Mesenchymal stem cell (in vitro differentiated cells and primary cell): ENCODE data around the gene NEUROG2.
A peak's percentile ranks its signal among the peaks of the same experiment; 100 is the strongest.

Experiments
- DNase-seq: peaks from one replicate; pipeline ENCODE4 v3.0.0-alpha.2; 2013
- H2AFZ ChIP-seq: one replicate; pipeline ENCODE4 v1.6.1; 2013; ENCODE audit warnings: low read depth, mild to moderate bottlenecking, control low read depth, inconsistent platforms, low read length, moderate library complexity
- H2AK5ac ChIP-seq: 2 replicates; pipeline ENCODE4 v1.6.1; 2013; ENCODE audit warnings: low read length, moderate library complexity, mild to moderate bottlenecking, inconsistent platforms; ENCODE audit not compliant: severe bottlenecking
- H2BK120ac ChIP-seq: one replicate; pipeline ENCODE4 v1.6.1; 2013; ENCODE audit warnings: low read depth, mild to moderate bottlenecking, inconsistent platforms, low read length, moderate library complexity
- H2BK12ac ChIP-seq, 2 experiments: one replicate each; pipeline ENCODE4 v1.6.1; 2013; ENCODE audit warnings: inconsistent platforms in 2 of 2, low read length in 2 of 2, mild to moderate bottlenecking in 2 of 2, moderate library complexity in 2 of 2, control low read depth in 1 of 2
- H2BK15ac ChIP-seq: one replicate; pipeline ENCODE4 v1.6.1; 2013; ENCODE audit warnings: mild to moderate bottlenecking, low read depth, inconsistent platforms; ENCODE audit not compliant: poor library complexity, severe bottlenecking
- H2BK5ac ChIP-seq: 2 replicates; pipeline ENCODE4 v1.6.1; 2013; ENCODE audit warnings: low read depth, mild to moderate bottlenecking, low read length, control low read depth, inconsistent platforms; ENCODE audit not compliant: poor library complexity, severe bottlenecking
- H3K14ac ChIP-seq, 2 experiments: one replicate each; pipeline ENCODE4 v1.6.1; 2013; ENCODE audit warnings: inconsistent platforms in 2 of 2, low read length in 2 of 2, control low read depth in 1 of 2, mild to moderate bottlenecking in 1 of 2, moderate library complexity in 1 of 2
- H3K18ac ChIP-seq, 2 experiments: one replicate each; pipeline ENCODE4 v1.6.1; 2013; ENCODE audit warnings: inconsistent platforms in 2 of 2, low read length in 2 of 2, control low read depth in 1 of 2, low read depth in 1 of 2, mild to moderate bottlenecking in 1 of 2
- H3K23ac ChIP-seq, 2 experiments: one replicate each; pipeline ENCODE4 v1.6.1; 2013; ENCODE audit warnings: inconsistent platforms in 2 of 2, low read length in 2 of 2, mild to moderate bottlenecking in 2 of 2, moderate library complexity in 2 of 2, control low read depth in 1 of 2
- H3K27ac ChIP-seq: 2 replicates; pipeline ENCODE4 v1.5.1; 2013; ENCODE audit warnings: mild to moderate bottlenecking, moderate library complexity, low read length, control low read depth, inconsistent platforms; ENCODE audit not compliant: poor library complexity, severe bottlenecking
- H3K27me3 ChIP-seq, 2 experiments: 2 replicates each; pipeline versions ENCODE4 v1.6.1 to v1.7.0; 2013; ENCODE audit warnings: low read length in 2 of 2, mild to moderate bottlenecking in 2 of 2, moderate library complexity in 2 of 2, control low read depth in 1 of 2, inconsistent platforms in 1 of 2; ENCODE audit not compliant: control insufficient read depth in 1 of 2, insufficient read depth in 1 of 2
- H3K36me3 ChIP-seq, 2 experiments: 2 replicates each; pipeline versions ENCODE4 v1.6.1 to v1.7.0; 2013; ENCODE audit warnings: low read length in 2 of 2, control low read depth in 1 of 2, inconsistent platforms in 1 of 2, low read depth in 1 of 2, mild to moderate bottlenecking in 1 of 2; ENCODE audit not compliant: insufficient read depth in 2 of 2, control insufficient read depth in 1 of 2
- H3K4ac ChIP-seq, 2 experiments: one replicate each; pipeline ENCODE4 v1.6.1; 2013; ENCODE audit warnings: inconsistent platforms in 2 of 2, low read length in 2 of 2, mild to moderate bottlenecking in 2 of 2, moderate library complexity in 2 of 2, control low read depth in 1 of 2, low read depth in 1 of 2
- H3K4me1 ChIP-seq: 2 replicates; pipeline ENCODE4 v1.6.1; 2013; ENCODE audit warnings: low read depth, low read length, control low read depth; ENCODE audit not compliant: control insufficient read depth, insufficient read depth
- H3K4me2 ChIP-seq: 2 replicates; pipeline ENCODE4 v1.6.1; 2013; ENCODE audit warnings: low read length, mild to moderate bottlenecking, inconsistent platforms; ENCODE audit not compliant: poor library complexity, severe bottlenecking
- H3K4me3 ChIP-seq, 2 experiments: 2 replicates each; pipeline versions ENCODE4 v1.5.1 to v1.7.0; 2013; ENCODE audit warnings: low read length in 2 of 2, mild to moderate bottlenecking in 2 of 2, control low read depth in 1 of 2, low read depth in 1 of 2; ENCODE audit not compliant: insufficient read depth in 1 of 2
- H3K79me1 ChIP-seq: replicated peaks from 2 replicates; pipeline ENCODE4 v1.6.1; 2013; ENCODE audit warnings: mild to moderate bottlenecking, control low read depth, low read length, inconsistent platforms; ENCODE audit not compliant: poor library complexity, severe bottlenecking
- H3K9ac ChIP-seq: 2 replicates; pipeline ENCODE4 v1.7.0; 2013; ENCODE audit warnings: mild to moderate bottlenecking, low read length, moderate library complexity
- H3K9me3 ChIP-seq: 2 replicates; pipeline ENCODE4 v1.7.0; 2013; ENCODE audit warnings: mild to moderate bottlenecking, low read length; ENCODE audit not compliant: control insufficient read depth
- H4K8ac ChIP-seq: one replicate; pipeline ENCODE4 v1.6.1; 2013; ENCODE audit warnings: inconsistent platforms, mild to moderate bottlenecking, low read length, moderate library complexity
- H4K91ac ChIP-seq: one replicate; pipeline ENCODE4 v1.6.1; 2013; ENCODE audit warnings: mild to moderate bottlenecking, low read length, inconsistent platforms
- WGBS: methylation state at CpG from one replicate; pipeline ENCODE4 v1.1.7; 2013; ENCODE audit warnings: mixed read lengths; 5-methylcytosine and 5-hydroxymethylcytosine counted together

NEUROG2 gene

DNA sequence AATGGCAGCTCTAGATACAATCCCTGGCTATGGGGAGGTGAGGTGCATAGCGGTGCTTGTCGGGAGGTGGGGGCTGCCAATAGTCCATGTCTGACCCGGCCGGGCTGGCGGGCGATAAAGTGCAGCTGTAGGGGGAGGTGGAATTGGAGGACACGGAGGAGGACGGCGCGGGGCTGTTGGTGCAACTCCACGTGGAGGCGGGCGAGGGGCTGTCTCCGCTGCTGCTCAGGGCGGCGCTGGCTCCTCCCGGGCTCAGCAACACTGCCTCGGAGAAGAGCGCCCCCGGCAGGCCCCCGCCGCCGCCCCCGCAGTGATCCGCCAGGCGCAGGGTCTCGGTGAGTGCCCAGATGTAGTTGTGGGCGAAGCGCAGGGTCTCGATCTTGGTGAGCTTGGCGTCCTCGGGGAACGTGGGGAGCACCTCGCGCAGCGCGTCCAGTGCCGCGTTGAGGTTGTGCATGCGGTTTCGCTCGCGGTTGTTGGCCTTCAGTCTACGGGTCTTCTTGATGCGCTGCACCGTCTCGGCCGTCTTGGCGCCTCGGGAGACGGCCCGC is 1.3 kb downstream of the NEUROG2 start:
- Histone ChIP-seq H3K9me3 (peaks cover 6% of the 10 kb centered on the region), H3K23ac (peak overlapping the region in 1 of 2 experiments; percentile 6), H3K27ac (no peak overlapping the region), H3K36me3 (no peaks in the 10 kb centered on the region), H3K27me3 (peaks cover 87 to 93% of the 10 kb centered on the region in 2 experiments), H2BK12ac (no peak overlapping the region), H3K4ac (no peak overlapping the region), H3K4me1 (peaks cover 40% of the 10 kb centered on the region), H2AFZ (peak overlapping the region; percentile 63), H3K4me2 (peak overlapping the region; percentile 100), H2BK5ac (no peak overlapping the region), H3K18ac (no peak overlapping the region), H3K79me1 (no peaks in the 10 kb centered on the region), H3K14ac (peak overlapping the region in 1 of 2 experiments; percentile 75), H2BK120ac (no peak overlapping the region), H3K9ac (no peak overlapping the region), H2AK5ac (no peak overlapping the region), H4K91ac (no peak overlapping the region), H2BK15ac (no peak overlapping the region), H3K4me3 (peak overlapping the region; percentile 59 to 83), H4K8ac (no peak overlapping the region)
- DNase-seq, result no peak
- WGBS, result 3% methylated on average over 42 of the region's 52 CpGs

DNA sequence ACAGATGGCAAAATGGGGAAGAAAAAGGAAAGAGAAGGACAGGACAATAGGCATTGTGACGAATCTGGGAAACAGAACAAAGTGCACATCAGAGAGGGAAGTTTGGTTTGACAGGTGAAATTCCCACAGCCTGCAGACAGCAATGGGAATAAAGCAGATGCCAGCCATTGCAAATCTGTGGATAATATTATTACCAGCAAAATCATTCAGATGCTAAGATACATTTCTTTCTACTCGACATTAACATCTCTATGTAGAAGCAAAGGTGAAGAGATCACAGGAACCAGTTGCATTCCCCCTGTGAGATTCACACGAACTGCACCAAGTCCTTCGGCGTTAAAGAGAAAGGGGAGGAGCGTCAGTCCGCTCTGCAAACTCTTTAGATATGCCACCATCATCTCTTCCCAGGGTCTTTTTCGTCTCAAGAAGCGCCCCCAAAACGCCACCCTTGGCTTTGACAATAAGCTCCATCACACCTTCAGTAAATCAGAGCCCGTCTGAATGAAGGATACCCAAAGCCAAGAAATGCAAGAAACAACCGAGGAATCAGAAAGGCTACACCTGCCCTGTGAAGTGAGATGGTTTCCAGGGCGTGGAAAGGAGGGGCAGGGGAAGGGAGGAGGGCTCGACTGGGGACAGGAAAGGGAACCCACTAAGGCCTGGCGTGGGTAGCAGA is 1.9 kb downstream of the NEUROG2 start:
- H3K18ac ChIP-seq, result no peak overlapping the region
- H3K4me2 ChIP-seq, result no peak overlapping the region
- peaks cover 90 to 95% of the 10 kb centered on the region in 2 experiments for H3K27me3 ChIP-seq
- DNase-seq, result no peak
- H2AFZ ChIP-seq, result no peak overlapping the region
- H3K4ac ChIP-seq, result no peak overlapping the region
- no peak overlapping the region for H3K9ac ChIP-seq
- no peak overlapping the region for H2BK12ac ChIP-seq
- no peaks in the 10 kb centered on the region for H3K79me1 ChIP-seq
- H3K23ac ChIP-seq, result no peak overlapping the region
- no peak overlapping the region for H4K91ac ChIP-seq
- WGBS, result 1% methylated on average over 15 of the region's 15 CpGs
- no peak overlapping the region for H2BK120ac ChIP-seq
- no peak overlapping the region for H2BK5ac ChIP-seq
- H3K4me3 ChIP-seq, result no peak overlapping the region
- no peak overlapping the region for H3K27ac ChIP-seq
- H4K8ac ChIP-seq, result no peak overlapping the region
- H2BK15ac ChIP-seq, result no peak overlapping the region
- peaks cover 3% of the 10 kb centered on the region for H3K9me3 ChIP-seq
- no peaks in the 10 kb centered on the region for H3K36me3 ChIP-seq
- peaks cover 46% of the 10 kb centered on the region for H3K4me1 ChIP-seq
- no peak overlapping the region for H2AK5ac ChIP-seq
- no peak overlapping the region for H3K14ac ChIP-seq

DNA sequence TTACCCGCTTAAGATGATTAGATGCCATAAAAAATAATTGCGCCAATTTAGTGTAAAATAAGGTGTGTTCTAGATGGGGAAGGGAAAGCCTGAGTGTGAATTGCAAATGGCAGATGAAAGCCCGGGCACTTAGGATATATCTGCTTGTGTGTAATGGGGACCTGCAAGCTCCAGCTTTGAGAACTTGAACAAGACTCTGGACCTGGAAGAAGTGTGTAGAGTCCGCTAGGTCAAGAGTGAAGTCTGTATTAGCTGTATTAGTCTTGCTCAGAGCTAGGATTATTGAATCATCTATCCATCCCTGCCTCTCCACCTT is 4.2 kb downstream of the NEUROG2 start:
- no peak overlapping the region for H3K23ac ChIP-seq
- no peak for DNase-seq
- H3K36me3 ChIP-seq, result no peaks in the 10 kb centered on the region
- no peak overlapping the region for H3K9ac ChIP-seq
- H2BK15ac ChIP-seq, result no peak overlapping the region
- no peak overlapping the region for H2BK5ac ChIP-seq
- no peak overlapping the region for H2BK120ac ChIP-seq
- H4K8ac ChIP-seq, result no peak overlapping the region
- no peak overlapping the region for H3K4me3 ChIP-seq
- H2AFZ ChIP-seq, result no peak overlapping the region
- peaks cover 86 to 93% of the 10 kb centered on the region in 2 experiments for H3K27me3 ChIP-seq
- no peak overlapping the region for H3K18ac ChIP-seq
- no peak overlapping the region for H4K91ac ChIP-seq
- H3K79me1 ChIP-seq, result no peaks in the 10 kb centered on the region
- H3K4me2 ChIP-seq, result no peak overlapping the region
- H2BK12ac ChIP-seq, result no peak overlapping the region
- no peak overlapping the region for H3K4ac ChIP-seq
- no peak overlapping the region for H3K14ac ChIP-seq
- H3K4me1 ChIP-seq, result peaks cover 43% of the 10 kb centered on the region
- peaks cover 3% of the 10 kb centered on the region for H3K9me3 ChIP-seq
- no peak overlapping the region for H2AK5ac ChIP-seq
- 22% methylated on average over 3 of the region's 4 CpGs for WGBS
- H3K27ac ChIP-seq, result no peak overlapping the region

DNA sequence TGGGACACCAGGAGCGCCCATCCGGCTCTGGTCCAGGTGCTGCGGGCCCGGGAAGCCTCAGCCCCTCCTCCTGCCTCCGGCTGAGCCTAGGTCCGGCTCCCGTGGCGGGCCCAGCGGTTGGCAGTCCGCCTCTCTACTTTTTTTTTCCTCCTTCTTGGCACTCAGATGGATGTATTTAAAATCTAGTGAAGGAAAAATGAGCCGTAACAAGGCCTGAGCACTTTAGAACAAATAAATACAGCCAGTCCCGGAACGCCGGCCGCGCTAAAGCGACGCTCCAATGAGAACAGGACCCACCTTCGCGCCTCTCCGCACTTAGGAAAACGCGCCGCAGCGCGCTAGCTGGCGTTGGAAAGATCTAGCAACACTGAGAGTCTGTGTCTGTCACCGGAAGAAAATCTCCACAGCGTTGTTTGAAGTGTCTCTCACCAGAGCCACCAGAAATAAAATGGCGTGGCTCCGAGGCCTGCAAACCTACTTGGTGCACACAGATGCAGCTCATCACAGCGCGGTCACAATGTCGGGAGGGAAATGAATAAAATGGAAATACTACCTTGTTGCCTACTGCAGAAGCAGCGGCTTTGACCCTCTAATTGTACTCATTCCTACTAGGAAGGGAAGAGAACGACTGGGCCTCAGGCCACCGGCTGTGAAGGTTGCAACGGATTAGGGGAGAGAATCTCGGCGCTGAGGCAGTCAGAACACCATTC is 4.7 kb downstream of the NEUROG2 start:
- peaks cover 3% of the 10 kb centered on the region for H3K9me3 ChIP-seq
- H3K4me2 ChIP-seq, result peak overlapping the region; percentile 70
- no peak overlapping the region for H3K4ac ChIP-seq
- peak overlapping the region; percentile 5 to 67 for H3K4me3 ChIP-seq
- H3K79me1 ChIP-seq, result no peaks in the 10 kb centered on the region
- 4% methylated on average over 35 of the region's 40 CpGs for WGBS
- peaks cover 38% of the 10 kb centered on the region for H3K4me1 ChIP-seq
- no peaks in the 10 kb centered on the region for H3K36me3 ChIP-seq
- H2BK15ac ChIP-seq, result no peak overlapping the region
- no peak overlapping the region for H4K91ac ChIP-seq
- DNase-seq, result no peak
- H2AK5ac ChIP-seq, result no peak overlapping the region
- H2BK120ac ChIP-seq, result no peak overlapping the region
- no peak overlapping the region for H3K27ac ChIP-seq
- peaks cover 87 to 93% of the 10 kb centered on the region in 2 experiments for H3K27me3 ChIP-seq
- H2BK12ac ChIP-seq, result no peak overlapping the region
- H3K9ac ChIP-seq, result no peak overlapping the region
- H3K23ac ChIP-seq, result no peak overlapping the region
- H3K14ac ChIP-seq, result no peak overlapping the region
- H4K8ac ChIP-seq, result no peak overlapping the region
- H3K18ac ChIP-seq, result no peak overlapping the region
- no peak overlapping the region for H2BK5ac ChIP-seq
- H2AFZ ChIP-seq, result no peak overlapping the region
